Loucy (cell line): ENCODE results near the gene WWOX.

ENCODE experiments used
- H2AFZ ChIP-seq: fragments of 200-600 bp; sonication (generic); 2 replicates; pipeline ENCODE4 v1.6.0; 2016; ENCODE audit warnings: antibody characterized with exemption, mild to moderate bottlenecking, low read length, moderate library complexity
- H3F3A ChIP-seq: fragments of 200-600 bp; 2 replicates; pipeline ENCODE4 v1.6.0; 2016; ENCODE audit warnings: antibody characterized with exemption, low read depth, mild to moderate bottlenecking
- H3K27me3 ChIP-seq: fragments of 200-600 bp; sonication (generic); 2 replicates; pipeline ENCODE4 v1.6.1; 2014; ENCODE audit warnings: low read length, mild to moderate bottlenecking; ENCODE audit not compliant: insufficient read depth, poor library complexity, severe bottlenecking
- H3K36me3 ChIP-seq: fragments of 200-600 bp; sonication (generic); 2 replicates; pipeline ENCODE4 v1.6.1; 2016; ENCODE audit warnings: low read length; ENCODE audit not compliant: insufficient read depth
- H3K4me1 ChIP-seq: fragments of 200-600 bp; sonication (generic); 2 replicates; pipeline ENCODE4 v1.5.1; 2014; ENCODE audit warnings: low read length, mild to moderate bottlenecking; ENCODE audit not compliant: insufficient read depth, poor library complexity, severe bottlenecking
- H3K4me2 ChIP-seq: fragments of 200-600 bp; sonication (generic); 2 replicates; pipeline ENCODE4 v1.6.0; 2014; ENCODE audit warnings: antibody characterized with exemption, low read length, low read depth, mild to moderate bottlenecking; ENCODE audit not compliant: poor library complexity, severe bottlenecking
- H3K4me3 ChIP-seq: fragments of 200-600 bp; sonication (generic); 2 replicates; pipeline ENCODE4 v1.5.1; 2014; ENCODE audit warnings: low read length, mild to moderate bottlenecking, mixed read lengths; ENCODE audit not compliant: poor library complexity, severe bottlenecking
- H3K79me2 ChIP-seq: fragments of 200-600 bp; sonication (generic); 2 replicates; pipeline ENCODE4 v1.6.1; 2014; ENCODE audit warnings: low read length; ENCODE audit not compliant: insufficient read depth
- H3K9ac ChIP-seq: fragments of 200-600 bp; sonication (generic); 2 replicates; pipeline ENCODE4 v1.6.0; 2014; ENCODE audit warnings: mild to moderate bottlenecking, low read depth, low read length, moderate library complexity; ENCODE audit not compliant: poor library complexity, severe bottlenecking
- H3K9me2 ChIP-seq: fragments of 200-600 bp; sonication (generic); replicated peaks from 2 replicates; pipeline ENCODE4 v1.6.1; 2016; ENCODE audit warnings: low read depth, low read length, mixed read lengths
- H3K9me3 ChIP-seq: fragments of 200-600 bp; sonication (generic); 2 replicates; pipeline ENCODE4 v1.6.1; 2014; ENCODE audit warnings: mild to moderate bottlenecking, antibody characterized with exemption, low read length, low read depth; ENCODE audit not compliant: insufficient read depth
- H4K20me1 ChIP-seq: fragments of 200-600 bp; sonication (generic); 2 replicates; pipeline ENCODE4 v1.6.0; 2014; ENCODE audit warnings: antibody characterized with exemption, low read length, mild to moderate bottlenecking; ENCODE audit not compliant: insufficient read depth, poor library complexity, severe bottlenecking
- CTCF ChIP-seq: fragments of 200-600 bp; sonication (generic); conservative IDR thresholded peaks from 2 replicates; pipeline ENCODE4 v1.5.1; 2014; ENCODE audit warnings: mild to moderate bottlenecking, antibody characterized with exemption, low read length
- EZH2phosphoT487 ChIP-seq: fragments of 200-600 bp; IDR thresholded peaks from 2 replicates; pipeline ENCODE4 v1.6.1; 2018; ENCODE audit warnings: antibody characterized with exemption, mild to moderate bottlenecking, moderate library complexity, borderline replicate concordance

Gene WWOX

GRCh38 chr16:79114759-79115158 is 1015.3 kb downstream of the WWOX start:
- H3K4me2 ChIP-seq: no peak overlapping the region
- no peak overlapping the region for H3K9ac ChIP-seq
- H3K9me2 ChIP-seq: no peaks in the 10 kb centered on the region
- H4K20me1 ChIP-seq: no peaks in the 10 kb centered on the region
- H3K4me1 ChIP-seq: peaks cover 1% of the 10 kb centered on the region
- no peak overlapping the region for H3K4me3 ChIP-seq
- no peaks in the 10 kb centered on the region for H3K27me3 ChIP-seq
- H3K9me3 ChIP-seq: peaks cover 8% of the 10 kb centered on the region; the same call in 1 of the 2 replicates
- no peak overlapping the region for H2AFZ ChIP-seq
- TF ChIP-seq EZH2phosphoT487: no peak
- no peak for TF ChIP-seq CTCF
- no peaks in the 10 kb centered on the region for H3K36me3 ChIP-seq
- no peaks in the 10 kb centered on the region for H3K79me2 ChIP-seq
- no peaks in the 10 kb centered on the region for H3F3A ChIP-seq

GRCh38 chr16:79121906-79122305 is 1022.5 kb downstream of the WWOX start:
- Histone ChIP-seq H4K20me1 (no peaks in the 10 kb centered on the region), H3K36me3 (no peaks in the 10 kb centered on the region), H3K9ac (no peak overlapping the region), H2AFZ (no peak overlapping the region), H3K4me3 (no peak overlapping the region), H3F3A (no peaks in the 10 kb centered on the region), H3K9me3 (peaks cover 8% of the 10 kb centered on the region; the same call in 1 of the 2 replicates), H3K4me1 (peaks cover 4% of the 10 kb centered on the region), H3K4me2 (no peak overlapping the region), H3K79me2 (no peaks in the 10 kb centered on the region), H3K27me3 (no peaks in the 10 kb centered on the region), H3K9me2 (no peaks in the 10 kb centered on the region)
- TF ChIP-seq EZH2phosphoT487: no peak
- no peak for TF ChIP-seq CTCF

- H3F3A ChIP-seq: no peaks in the 10 kb centered on the region
- H3K79me2 ChIP-seq: no peaks in the 10 kb centered on the region
- no peak overlapping the region for H3K4me2 ChIP-seq
- TF ChIP-seq EZH2phosphoT487 (no peak), CTCF (no peak)
- no peak overlapping the region for H2AFZ ChIP-seq
- no peaks in the 10 kb centered on the region for H3K9me2 ChIP-seq
- no peak overlapping the region for H3K4me3 ChIP-seq
- H3K27me3 ChIP-seq: no peaks in the 10 kb centered on the region
- H3K4me1 ChIP-seq: peaks cover 4% of the 10 kb centered on the region
- H3K9me3 ChIP-seq: 0 out of 2 replicates have a peak, but pooled peaks cover 4% of the 10 kb centered on the region
- no peaks in the 10 kb centered on the region for H3K36me3 ChIP-seq
- H3K9ac ChIP-seq: no peak overlapping the region
- no peaks in the 10 kb centered on the region for H4K20me1 ChIP-seq
These were observed 1022.9 kb downstream of the WWOX start for GRCh38 chr16:79122343-79122742.
